Subcutaneous abdominal adipose tissue (tissue), 5 donors: Measurements from ENCODE around the gene HAPLN3.
"Not testable (repeated sequence)": the region's sequence is repeated elsewhere in the genome, so short reads cannot be mapped to it uniquely, and the experiment has no call there.

Experiments used
- H3K27ac ChIP-seq: one replicate; pipeline ENCODE4 v1.7.0; 2013; ENCODE audit warnings: low read depth, mild to moderate bottlenecking, inconsistent platforms, low read length, moderate library complexity
- H3K27me3 ChIP-seq, 5 donors: one replicate each; pipeline ENCODE4 v1.7.0; 2013; ENCODE audit warnings: low read length in 5 of 5, inconsistent platforms in 1 of 5; ENCODE audit not compliant: control insufficient read depth in 5 of 5, insufficient read depth in 4 of 5
- H3K36me3 ChIP-seq, 5 donors: one replicate each; pipeline ENCODE4 v1.7.0; 2013; ENCODE audit warnings: low read length in 5 of 5; ENCODE audit not compliant: control insufficient read depth in 5 of 5, insufficient read depth in 5 of 5
- H3K4me1 ChIP-seq, 5 donors: one replicate each; pipeline ENCODE4 v1.7.0; 2013; ENCODE audit warnings: low read length in 5 of 5, mild to moderate bottlenecking in 3 of 5, moderate library complexity in 1 of 5; ENCODE audit not compliant: control insufficient read depth in 5 of 5, insufficient read depth in 5 of 5
- H3K4me3 ChIP-seq, 5 donors: one replicate each; pipeline ENCODE4 v1.7.0; 2013; ENCODE audit warnings: low read length in 5 of 5, low read depth in 1 of 5
- H3K9ac ChIP-seq, 5 donors: one replicate each; pipeline ENCODE4 v1.7.0; 2013; ENCODE audit warnings: low read length in 5 of 5, mild to moderate bottlenecking in 4 of 5, moderate library complexity in 3 of 5
- H3K9me3 ChIP-seq, 5 donors: one replicate each; pipeline ENCODE4 v1.7.0; 2013; ENCODE audit warnings: low read length in 5 of 5; ENCODE audit not compliant: control insufficient read depth in 5 of 5
- donor health status: healthy.
- donor health status: healthy.
- donor health status: healthy.
- donor health status: healthy.
- donor health status: healthy.

The HAPLN3 gene

DNA sequence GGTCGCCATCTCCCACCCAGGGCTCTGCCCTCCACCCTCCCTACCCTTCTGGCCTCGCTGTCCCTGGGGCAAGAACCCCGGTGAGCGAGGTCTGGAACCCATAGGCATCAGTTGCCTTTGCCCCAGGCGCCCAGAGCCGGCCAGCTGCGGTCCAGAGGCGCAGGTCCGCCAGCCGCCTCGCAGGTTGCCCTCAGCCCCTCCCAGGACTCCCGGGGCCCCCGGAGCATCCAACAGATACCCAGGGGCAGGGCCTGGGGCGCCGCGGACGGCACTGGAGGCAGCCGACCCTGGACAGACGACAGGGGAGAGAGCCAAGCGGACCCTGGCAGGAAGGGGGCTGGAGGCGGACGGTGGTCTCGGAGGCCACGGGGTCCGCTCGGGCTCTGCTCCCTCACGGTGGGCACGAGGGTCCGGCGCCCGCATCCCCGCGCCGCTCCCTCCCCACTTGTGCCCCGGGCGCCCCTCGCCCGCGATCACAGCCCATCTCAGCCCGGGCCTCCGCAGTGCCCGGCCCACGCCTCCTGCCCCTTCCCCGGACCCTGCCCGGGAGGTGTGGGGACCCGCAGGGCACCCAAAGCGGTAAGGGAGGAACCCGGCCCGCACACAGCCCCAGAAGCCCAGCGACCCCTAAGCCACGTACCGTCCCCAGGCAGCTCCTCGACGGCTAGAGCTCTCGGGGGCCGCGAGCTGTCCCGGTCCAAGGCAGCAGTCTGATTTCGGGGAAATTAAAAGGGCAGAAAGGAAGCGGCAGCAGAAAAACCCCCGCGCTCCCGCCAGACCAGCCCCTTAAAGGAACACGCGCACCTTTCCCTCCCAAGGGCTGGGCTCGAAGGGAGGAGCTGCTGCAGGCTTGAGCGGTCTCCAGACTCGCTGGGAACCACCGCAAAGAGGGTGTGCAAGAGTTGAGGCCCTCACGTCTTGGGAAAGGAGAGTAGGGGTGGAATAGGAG, at the start of gene HAPLN3:
Gene HAPLN3 (minus strand): TSS at position 726 of the 949 bp plus-strand sequence. CDS start 8,246 bp downstream, outside the sequence.
- Histone ChIP-seq H3K9ac (peak within 1 kb of the TSS in 4 of 5 donors; percentile 43 to 77 (median 74)), H3K9me3 (no peaks in the 10 kb centered on the region), H3K4me1 (peaks cover 9 to 38% (median 35%) of the 10 kb centered on the region in 5 donors), H3K36me3 (peaks cover 0 to 7% (median 0%) of the 10 kb centered on the region in 5 donors), H3K4me3 (peak within 1 kb of the TSS; percentile 38 to 71 (median 59)), H3K27ac (no peak within 1 kb of the TSS), H3K27me3 (peaks cover 2 to 24% (median 21%) of the 10 kb centered on the region in 5 donors)

DNA sequence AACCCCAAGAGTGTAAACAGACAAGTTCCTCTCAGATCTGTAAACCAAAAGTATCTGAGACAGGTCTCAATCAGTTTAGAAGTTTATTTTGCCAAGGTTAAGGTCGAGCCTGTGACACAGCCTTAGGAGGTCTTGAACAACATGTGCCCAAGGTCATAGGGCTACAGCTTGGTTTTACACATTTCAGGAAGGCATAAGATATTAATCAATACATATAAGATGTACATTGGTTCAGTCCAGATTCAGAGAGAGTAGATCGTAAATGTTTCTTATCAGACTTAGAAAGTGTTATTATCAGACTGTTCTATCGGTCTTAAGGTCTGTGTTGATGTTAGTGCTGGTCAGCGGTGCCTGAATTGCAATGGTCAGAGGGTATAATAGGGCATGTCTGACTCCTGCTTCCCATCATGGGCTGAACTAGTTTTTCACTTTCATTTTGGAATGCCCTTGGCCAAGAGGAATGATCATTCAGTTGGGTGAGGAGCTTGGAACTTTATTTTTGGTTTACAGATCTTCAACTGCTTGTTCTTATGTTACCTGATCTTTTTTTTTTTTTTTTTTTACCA, 44.8 kb upstream of the HAPLN3 start:
- Histone ChIP-seq H3K36me3 (no peaks in the 10 kb centered on the region), H3K4me1 (no peaks in the 10 kb centered on the region), H3K27ac (no peak overlapping the region), H3K9ac (no peak overlapping the region), H3K4me3 (no peak overlapping the region), H3K27me3 (no peaks in the 10 kb centered on the region), H3K9me3 (no peaks in the 10 kb centered on the region)

DNA sequence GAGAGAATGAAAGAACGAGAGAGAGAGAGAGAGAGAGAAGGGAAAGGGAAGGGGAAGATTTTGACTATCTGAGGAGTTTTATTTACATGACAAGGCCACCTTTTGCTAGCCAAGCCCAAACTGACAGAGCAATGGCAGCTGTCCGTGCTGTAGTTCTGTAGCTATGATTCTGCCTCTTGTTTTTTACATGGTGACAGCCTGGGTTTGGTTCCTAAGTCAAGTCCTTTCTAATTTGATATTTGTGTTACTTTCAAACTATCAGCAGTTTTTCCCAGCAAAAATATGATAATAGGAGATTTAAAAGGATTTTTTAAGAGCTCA, 44.1 kb upstream of the HAPLN3 start:
- Histone ChIP-seq H3K27ac (no peak overlapping the region), H3K9me3 (no peaks in the 10 kb centered on the region), H3K9ac (no peak overlapping the region), H3K27me3 (no peaks in the 10 kb centered on the region), H3K4me3 (no peak overlapping the region), H3K4me1 (no peaks in the 10 kb centered on the region), H3K36me3 (no peaks in the 10 kb centered on the region)

- no peaks in the 10 kb centered on the region for H3K9me3 ChIP-seq
Observed at GRCh38 chr15:88938802-88939485, 43.6 kb upstream of the HAPLN3 start.

DNA sequence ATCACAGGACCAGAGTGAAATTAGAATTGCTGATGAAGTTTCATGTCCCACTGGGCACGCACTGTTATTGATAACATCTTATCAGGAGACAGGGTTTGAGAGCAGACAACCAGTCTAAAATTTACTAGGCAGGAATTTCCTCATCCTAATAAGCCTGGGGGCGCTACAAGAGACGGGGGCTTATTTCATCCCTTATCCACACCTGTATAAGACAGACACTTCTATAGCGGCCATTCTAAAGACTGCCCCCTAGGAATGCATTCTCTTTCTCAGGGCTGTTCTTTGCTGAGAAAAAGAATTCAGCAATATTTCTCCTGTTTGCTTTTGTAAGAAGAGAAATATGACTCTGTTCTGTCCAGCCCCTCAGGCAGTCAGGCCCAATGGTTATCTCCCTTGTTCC, 39.1 kb upstream of the HAPLN3 start:
- not testable (repeated sequence) for H3K27me3 ChIP-seq, H3K36me3 ChIP-seq, H3K9me3 ChIP-seq, H3K4me3 ChIP-seq, H3K27ac ChIP-seq, H3K9ac ChIP-seq
- H3K4me1 ChIP-seq = peaks cover 0 to 11% (median 4%) of the 10 kb centered on the region in 5 donors

More at GRCh38 chr15:88938802-88939485, 43.6 kb upstream of the HAPLN3 start:
- H3K9ac ChIP-seq = no peak overlapping the region
- H3K27me3 ChIP-seq = no peaks in the 10 kb centered on the region
- H3K4me1 ChIP-seq = no peaks in the 10 kb centered on the region
- H3K27ac ChIP-seq = no peak overlapping the region
- no peak overlapping the region for H3K4me3 ChIP-seq
- H3K36me3 ChIP-seq = no peaks in the 10 kb centered on the region

- Histone ChIP-seq H3K9me3 (peaks cover 0 to 2% (median 0%) of the 10 kb centered on the region in 5 donors), H3K27me3 (no peaks in the 10 kb centered on the region), H3K4me1 (peaks cover 0 to 11% (median 4%) of the 10 kb centered on the region in 5 donors), H3K4me3 (no peak overlapping the region), H3K36me3 (no peaks in the 10 kb centered on the region), H3K9ac (no peak overlapping the region), H3K27ac (no peak overlapping the region)
Observed at GRCh38 chr15:88932875-88933330, 37.6 kb upstream of the HAPLN3 start.

GRCh38 chr15:88932271-88932874, 37.0 kb upstream of the HAPLN3 start:
- Histone ChIP-seq H3K9ac (no peak overlapping the region), H3K4me1 (peaks cover 0 to 11% (median 4%) of the 10 kb centered on the region in 5 donors), H3K27ac (no peak overlapping the region), H3K36me3 (no peaks in the 10 kb centered on the region), H3K9me3 (peaks cover 0 to 3% (median 0%) of the 10 kb centered on the region in 5 donors), H3K27me3 (no peaks in the 10 kb centered on the region), H3K4me3 (no peak overlapping the region)

- Histone ChIP-seq H3K4me1 (peaks cover 0 to 11% (median 4%) of the 10 kb centered on the region in 5 donors), H3K36me3 (no peaks in the 10 kb centered on the region), H3K27ac (no peak overlapping the region), H3K9me3 (peaks cover 0 to 3% (median 0%) of the 10 kb centered on the region in 5 donors), H3K9ac (no peak overlapping the region), H3K4me3 (no peak overlapping the region), H3K27me3 (no peaks in the 10 kb centered on the region)
Observed at GRCh38 chr15:88930579-88930978, 35.2 kb upstream of the HAPLN3 start.

DNA sequence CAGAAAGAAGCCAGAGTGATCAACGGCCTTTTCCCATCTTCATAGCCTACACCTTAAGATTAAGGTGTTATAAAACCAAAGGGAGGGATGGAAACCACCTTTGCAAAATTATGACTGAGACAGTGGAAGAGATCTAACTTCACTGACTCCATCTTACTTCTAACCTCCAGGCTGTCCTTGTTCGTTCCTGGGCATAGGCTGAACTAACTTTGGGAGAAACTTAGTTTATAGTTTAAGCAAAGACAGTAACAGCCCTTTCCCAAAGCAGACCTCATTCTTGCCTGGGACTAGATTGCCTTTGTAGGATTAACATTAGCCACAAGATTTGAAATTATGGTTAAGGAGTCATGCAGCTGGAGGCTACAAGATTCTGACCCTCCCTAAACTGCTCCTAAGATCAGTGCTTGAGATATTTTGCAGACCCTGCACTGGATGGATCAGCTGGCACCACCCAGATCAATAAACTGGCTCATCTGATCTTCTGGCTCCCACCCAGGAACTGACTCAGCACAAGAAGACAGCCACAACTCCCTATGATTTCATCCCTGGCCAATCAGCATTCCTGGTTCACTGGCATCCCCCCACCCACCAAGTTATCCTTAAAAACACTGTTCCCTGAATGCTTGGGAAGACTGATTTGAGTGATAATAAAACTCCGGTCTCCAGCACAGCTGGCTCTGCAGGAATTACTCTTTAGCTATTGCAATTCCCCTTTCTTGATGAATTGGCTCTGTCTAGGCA, 34.2 kb upstream of the HAPLN3 start:
- not testable (repeated sequence) for H3K9ac ChIP-seq, H3K27me3 ChIP-seq, H3K27ac ChIP-seq, H3K9me3 ChIP-seq, H3K4me3 ChIP-seq, H3K36me3 ChIP-seq
- peaks cover 0 to 11% (median 4%) of the 10 kb centered on the region in 5 donors for H3K4me1 ChIP-seq
